Aortic smooth muscle cell (primary cell): ENCODE results near the gene LRP8. TPM values are rescaled to one million over a fixed set of nuclear protein-coding genes. Genes with fewer than 3 reads are reported as not detected.

ENCODE experiments used
- total RNA-seq: library from RNA; depleted of rRNA; stranded (reverse); fragments of >200 nt; gene quantifications from 2 replicates; pipeline ENCODE4 v1.2.3, GENCODE V29; 2014

The LRP8 gene
- 13.4 and 26.3 TPM in 2 replicates for total RNA-seq

GRCh38 chr1:53328009-53328461 lies at the start of gene LRP8:
Gene LRP8 (minus strand): TSS chr1:53328070. CDS start chr1:53327912, 158 bp downstream.

GRCh38 chr1:53238197-53239155 lies 89.4 kb downstream of the LRP8 start, which contains the start of gene MAGOH:
Gene MAGOH (minus strand): TSS chr1:53238518. CDS start chr1:53238448, 70 bp downstream.

GRCh38 chr1:53220171-53220961 lies 107.5 kb downstream of the LRP8 start, which contains the start of gene CZIB:
Gene CZIB (minus strand): TSS chr1:53220634. CDS start chr1:53220575, 59 bp downstream.

GRCh38 chr1:53196485-53197290 lies 131.2 kb downstream of the LRP8 start, which contains the start of gene CPT2:
Gene CPT2 (plus strand): TSS chr1:53196824. CDS start chr1:53196944, 120 bp downstream.

Other genes starting within 250 kb of the LRP8 start
- gene SLC1A7, start 185.4 kb downstream of the LRP8 start, total RNA-seq, result 0.13 and 0.25 TPM in 2 replicates
- gene CPT2, start 131.2 kb downstream of the LRP8 start, total RNA-seq, result 9.9 and 11.4 TPM in 2 replicates
- gene CZIB, start 107.4 kb downstream of the LRP8 start, total RNA-seq, result 46.8 and 50.1 TPM in 2 replicates
- gene MAGOH, start 89.6 kb downstream of the LRP8 start, total RNA-seq, result 32.5 and 33.0 TPM in 2 replicates
- not detected in 2 replicates for gene DMRTB1, start 131.3 kb upstream of the LRP8 start, total RNA-seq